ENCODE measurements around the gene NAGLU.

NAGLU gene

DNA sequence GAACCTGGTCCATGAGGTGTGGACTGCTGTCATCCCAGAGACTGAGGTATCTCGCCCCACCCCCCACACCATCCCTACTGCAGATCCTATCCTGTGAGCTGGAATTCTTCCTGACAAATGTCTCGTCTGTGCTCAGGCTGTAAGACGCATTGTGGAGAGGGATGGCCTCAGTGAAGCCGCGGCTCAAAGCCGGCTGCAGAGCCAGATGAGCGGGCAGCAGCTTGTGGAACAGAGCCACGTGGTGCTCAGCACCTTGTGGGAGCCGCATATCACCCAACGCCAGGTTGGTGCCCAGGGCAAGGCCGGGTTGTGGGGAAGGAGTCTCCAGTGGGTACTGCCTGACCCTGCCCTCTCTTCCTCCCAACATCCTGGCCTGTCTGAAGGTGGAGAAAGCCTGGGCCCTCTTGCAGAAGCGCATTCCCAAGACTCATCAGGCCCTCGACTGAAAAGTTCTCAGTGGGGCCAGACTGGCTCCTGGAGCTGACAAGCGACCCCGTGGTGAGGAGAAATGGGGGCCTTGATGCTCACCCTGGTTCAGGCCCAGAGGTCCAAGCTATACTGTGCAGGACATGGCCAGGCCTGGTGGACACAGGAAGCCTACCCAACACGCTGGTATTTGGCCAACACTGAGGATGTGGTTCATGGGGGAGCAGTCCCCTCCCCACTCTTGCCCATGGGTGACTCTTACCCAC is 29.6 kb downstream of the NAGLU start:
- no peak for FAIRE-seq

GRCh38 chr17:42566215-42566882 is 30.3 kb downstream of the NAGLU start:
- no peak for FAIRE-seq

DNA sequence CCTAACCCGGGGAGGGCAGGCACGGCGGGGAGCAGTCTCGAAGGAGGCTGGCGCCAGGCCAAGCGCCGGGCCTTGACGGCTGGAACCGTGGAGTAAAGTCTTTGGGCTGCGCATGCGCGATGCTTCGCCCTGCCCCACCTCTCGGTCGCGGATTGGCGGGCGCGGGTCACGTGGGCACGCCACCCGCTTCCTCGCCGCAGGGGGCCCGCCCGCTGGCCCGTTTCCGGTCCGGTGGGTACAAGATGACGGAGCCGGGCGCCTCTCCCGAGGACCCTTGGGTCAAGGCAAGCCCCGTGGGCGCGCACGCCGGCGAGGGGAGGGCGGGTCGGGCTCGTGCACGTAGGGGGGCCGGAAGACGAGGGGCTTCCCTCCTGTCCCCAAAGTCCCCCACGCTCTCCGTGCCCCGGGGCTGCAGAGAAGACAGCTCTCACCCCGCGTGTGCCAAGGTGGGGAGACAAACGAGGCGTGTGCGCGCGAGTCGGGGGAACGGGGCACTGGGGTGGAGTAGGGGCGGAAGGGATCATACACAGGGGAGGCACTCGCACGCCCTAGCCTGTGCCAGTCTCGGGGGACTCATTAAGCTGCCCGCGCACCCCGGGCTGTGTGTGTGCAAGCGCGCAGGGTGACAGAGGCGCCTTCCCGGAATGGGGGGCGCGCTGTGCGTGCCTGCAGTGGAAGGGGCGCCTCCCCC is 31.0 kb downstream of the NAGLU start, which contains the start of gene MLX:
Gene MLX, plus strand, starts transcription at position 218 of the 691 bp plus-strand sequence. Its CDS starts 25 bp downstream, at position 243.
- no peak for FAIRE-seq

- no peak for FAIRE-seq
Measured at GRCh38 chr17:42568341-42569111, 32.5 kb downstream of the NAGLU start.

DNA sequence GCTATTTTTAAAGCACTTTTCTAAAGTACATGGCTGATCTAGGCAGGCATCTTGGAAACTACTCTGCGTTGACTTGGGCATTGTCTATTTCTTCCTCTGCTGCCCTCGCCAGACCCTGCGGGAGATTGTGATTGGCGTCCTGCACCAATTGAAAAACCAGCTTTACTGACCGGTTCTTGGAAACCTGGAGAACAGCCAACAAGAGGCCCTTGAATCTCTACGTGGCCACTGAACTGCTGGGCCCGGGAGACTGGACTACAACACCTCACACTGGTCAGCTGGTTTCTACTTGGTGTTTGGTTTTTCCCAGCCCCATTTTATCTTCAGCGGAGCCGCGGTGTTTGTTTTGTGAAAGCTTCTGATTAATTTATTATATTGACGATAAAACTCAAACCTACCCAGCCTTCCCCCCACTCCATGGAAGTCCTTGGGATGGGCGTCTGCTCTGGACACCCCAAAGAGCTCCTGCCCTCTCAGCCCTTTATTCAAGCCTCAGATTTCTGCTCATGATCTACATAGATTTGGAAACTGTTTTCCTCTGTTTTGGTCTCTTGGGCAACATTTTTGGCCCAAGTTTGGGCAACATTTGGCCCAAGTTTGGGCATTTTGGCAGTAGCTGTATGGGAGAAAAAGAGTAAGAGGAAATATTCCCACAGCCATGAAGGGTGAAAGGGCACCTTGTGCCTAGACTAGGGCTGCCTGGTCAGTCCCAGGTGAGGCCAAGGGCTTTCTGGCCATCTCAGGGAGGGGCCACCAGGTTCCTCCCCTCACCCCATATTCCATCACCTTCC is 35.6 kb downstream of the NAGLU start:
- no peak for FAIRE-seq

DNA sequence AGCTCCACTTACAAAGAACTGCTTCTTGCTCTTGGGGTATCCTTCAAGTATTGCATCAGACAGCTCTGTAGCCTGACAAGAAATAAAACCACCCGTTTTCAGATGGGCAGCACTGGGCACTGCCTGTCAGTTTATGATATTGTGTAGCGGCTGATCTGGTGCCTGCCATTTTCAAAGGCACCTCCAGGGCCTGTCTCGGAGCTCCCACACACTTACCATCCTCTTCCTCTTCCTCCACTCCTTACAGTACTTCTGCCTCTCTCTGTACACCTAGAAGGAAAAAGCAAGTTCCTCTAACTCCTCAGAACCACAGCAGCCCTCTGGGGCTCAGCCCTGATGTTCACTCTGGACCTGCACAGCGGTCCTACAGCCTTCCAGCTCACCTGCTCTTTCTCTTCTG is 37.1 kb downstream of the NAGLU start:
- no peak for FAIRE-seq

DNA sequence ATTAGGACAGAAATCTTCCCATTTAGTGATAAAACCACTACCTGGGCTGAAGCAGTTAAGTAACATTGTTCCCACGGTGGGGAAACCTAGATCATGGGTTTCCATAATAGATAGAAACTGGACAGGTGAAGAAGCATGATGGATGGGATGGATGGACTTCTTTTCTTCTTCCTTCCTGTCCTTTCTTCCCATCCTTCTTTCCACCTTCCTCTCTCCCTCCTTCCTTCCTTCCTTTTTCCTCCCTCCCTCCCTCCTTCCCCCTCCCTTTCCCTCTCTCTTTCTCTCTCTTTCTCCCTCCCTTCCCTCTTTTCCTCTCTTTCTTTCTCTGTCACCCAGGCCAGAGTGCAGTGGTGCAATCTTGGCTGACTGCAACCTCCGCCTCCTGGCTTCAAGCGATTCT is 38.4 kb downstream of the NAGLU start:
- no peak for FAIRE-seq

GRCh38 chr17:42577140-42577531 is 41.1 kb downstream of the NAGLU start:
- no peak for FAIRE-seq

DNA sequence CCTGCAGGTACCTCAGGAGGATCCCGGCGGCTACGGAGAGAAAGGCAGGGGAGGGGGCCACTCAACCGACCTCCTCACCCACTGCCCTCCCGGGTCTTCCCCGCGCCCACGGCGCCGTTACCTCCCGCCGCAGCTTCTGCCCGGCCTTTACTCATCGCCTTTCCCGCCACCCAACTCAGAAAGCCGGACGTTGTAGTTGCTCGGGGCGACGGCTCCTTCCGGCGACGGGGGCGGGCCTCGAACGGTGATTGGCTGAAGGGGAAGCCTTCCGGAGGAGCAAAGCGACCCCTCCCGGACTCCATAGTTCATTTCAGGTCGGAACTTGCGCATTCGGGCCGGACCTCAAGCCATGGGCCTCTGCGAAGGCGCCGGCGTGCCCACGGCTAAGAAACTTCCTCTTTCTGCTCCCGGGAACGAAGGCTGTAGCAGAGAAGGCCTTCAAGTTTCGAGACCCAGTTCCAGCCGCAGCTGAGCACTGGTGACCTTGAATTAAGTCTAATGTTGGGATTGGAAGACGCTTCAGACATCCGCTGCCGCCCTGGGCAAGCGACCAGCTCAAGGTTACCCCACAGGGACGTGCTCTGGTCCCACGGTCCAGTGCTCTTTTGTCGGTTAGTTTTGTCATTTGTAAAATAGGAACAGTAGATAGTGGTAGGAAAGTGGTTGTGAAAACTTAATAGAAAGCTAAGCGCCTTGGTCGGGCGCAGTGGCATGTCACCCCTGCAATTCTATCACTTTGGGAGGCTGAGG is 41.7 kb downstream of the NAGLU start, which contains the start of gene PSMC3IP:
Gene PSMC3IP, minus strand, starts transcription at position 198 of the 750 bp plus-strand sequence. Its CDS starts 43 bp downstream, at position 155.
- no peak for FAIRE-seq

- no peak for FAIRE-seq
Measured at GRCh38 chr17:42578282-42578869, 42.3 kb downstream of the NAGLU start.

GRCh38 chr17:42579794-42580551 is 43.9 kb downstream of the NAGLU start:
- no peak for FAIRE-seq

DNA sequence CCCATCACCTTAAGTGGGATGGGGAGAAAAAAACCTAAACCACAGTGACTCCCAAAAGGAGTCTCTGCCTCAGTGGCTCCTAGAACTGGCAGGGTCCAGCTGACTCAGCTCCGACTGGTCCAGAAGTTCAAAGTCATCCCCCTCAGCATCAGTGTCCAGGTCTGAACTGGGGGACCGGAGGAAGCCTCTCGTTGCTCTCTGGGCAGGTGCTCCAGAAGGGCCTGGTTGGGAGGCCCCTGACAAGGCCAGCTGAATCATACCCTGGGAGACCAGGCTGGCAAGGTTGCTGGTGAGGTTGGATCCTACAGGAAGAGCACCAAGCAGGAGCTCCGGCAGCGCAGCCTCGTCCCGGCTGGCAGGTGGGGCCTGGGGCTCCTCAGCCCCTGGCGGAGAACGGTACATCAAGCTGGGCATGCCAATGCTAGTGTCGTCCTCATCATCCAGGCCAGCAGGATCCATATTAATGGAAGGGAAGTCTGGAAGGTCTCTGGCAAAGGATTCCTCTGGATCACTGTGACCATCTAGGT is 45.8 kb downstream of the NAGLU start:
- no peak for FAIRE-seq

DNA sequence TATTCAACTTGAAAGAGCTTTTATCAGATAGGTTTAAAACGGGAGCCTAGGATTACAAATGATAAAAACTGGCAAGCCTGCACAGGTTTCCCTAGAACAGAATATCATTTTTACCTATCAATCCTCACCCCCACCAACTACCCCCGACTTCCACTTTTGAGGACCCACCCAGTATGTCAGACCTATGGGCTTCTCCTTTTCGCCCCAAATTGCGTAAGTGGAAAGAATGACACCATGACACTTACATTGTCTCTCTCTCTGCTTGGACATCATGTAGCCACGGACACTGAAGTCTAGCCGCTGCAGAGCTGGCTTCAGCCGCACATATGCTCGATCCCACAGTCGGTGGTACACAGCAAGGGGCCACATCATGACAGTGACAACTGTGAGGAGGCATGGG is 48.8 kb downstream of the NAGLU start:
- FAIRE-seq = no peak

GRCh38 chr17:42585353-42585752 is 49.3 kb downstream of the NAGLU start:
- FAIRE-seq = no peak

DNA sequence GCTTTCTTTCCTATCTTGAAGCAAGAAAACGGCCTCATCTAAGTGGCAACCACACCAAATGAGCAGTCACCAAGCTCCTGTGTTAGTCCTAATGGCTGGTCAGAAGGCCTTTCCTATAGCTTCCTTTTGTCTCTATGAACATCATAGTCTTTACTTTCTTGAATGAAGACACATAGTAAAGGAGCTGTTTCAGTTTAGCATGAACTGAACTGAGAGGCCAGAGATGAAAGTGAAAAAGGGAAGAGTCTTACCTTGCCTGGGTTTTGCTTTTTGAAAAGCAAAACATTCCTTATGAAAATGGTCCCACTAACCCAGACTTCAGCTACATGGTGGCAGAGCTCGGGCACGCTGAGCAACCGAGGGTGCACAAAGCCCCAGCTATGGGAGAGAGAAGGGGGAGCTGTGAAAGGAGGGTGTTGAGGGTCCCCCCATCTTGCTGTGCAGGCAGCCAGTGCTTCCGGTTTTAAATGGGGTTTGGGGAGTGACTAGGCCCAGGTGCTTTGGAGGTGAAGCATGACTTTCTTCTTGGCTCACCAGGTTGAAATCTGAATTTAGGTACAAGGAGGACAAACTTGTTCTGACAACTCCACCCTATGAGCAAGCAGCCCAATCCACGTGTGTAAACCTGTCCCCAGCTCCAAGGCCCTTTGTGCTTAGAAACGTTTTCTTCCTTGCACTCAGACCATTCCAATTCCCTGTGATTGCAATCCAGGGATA is 50.6 kb downstream of the NAGLU start:
- no peak for FAIRE-seq

DNA sequence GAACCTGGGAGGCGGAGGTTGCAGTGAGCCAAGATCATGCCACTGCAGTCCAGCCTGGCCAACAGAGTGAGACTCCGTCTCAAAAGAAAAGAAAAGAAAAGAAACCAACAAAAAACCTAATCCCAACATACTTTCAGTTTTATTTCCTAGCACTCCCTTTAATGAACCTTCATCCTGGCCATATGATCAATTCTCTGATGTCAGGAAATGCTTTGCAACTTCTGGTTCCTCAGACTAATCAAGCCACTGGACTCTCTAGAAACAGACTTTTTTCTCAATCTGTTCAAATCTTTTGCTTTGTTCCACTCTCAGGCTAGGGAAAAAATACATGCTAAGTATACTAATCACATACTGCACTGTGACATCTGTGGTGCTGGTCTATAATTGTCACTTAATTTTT is 54.8 kb downstream of the NAGLU start:
- FAIRE-seq = no peak

DNA sequence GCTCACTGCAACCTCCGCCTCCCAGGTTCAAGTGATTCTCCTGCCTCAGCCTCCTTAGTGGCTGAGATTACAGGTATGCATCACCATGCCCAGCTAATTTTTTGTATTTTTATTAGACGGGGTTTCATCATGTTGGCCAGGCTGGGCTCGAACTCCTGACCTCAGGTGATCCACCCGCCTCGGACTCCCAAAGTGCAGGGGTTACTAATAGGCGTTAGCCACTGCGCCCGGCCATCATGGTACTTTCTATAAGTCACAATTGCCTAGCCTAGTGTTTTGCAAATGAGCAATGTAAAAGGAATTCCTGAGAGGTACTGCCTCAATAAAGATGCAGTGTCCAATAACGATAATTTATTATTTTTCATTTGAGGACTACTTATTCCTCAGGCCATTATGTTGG is 55.4 kb downstream of the NAGLU start:
- FAIRE-seq = no peak
